ENCODE measurements around the gene LIMA1. TPM values are rescaled to one million over a fixed set of nuclear protein-coding genes. Genes with fewer than 3 reads are reported as not detected.
"Not testable (repeated sequence)": the region's sequence is repeated elsewhere in the genome, so short reads cannot be mapped to it uniquely, and the experiment has no call there.

LIMA1 gene
- total RNA-seq, 1 donor from 2014 or later: 12.6 TPM

DNA sequence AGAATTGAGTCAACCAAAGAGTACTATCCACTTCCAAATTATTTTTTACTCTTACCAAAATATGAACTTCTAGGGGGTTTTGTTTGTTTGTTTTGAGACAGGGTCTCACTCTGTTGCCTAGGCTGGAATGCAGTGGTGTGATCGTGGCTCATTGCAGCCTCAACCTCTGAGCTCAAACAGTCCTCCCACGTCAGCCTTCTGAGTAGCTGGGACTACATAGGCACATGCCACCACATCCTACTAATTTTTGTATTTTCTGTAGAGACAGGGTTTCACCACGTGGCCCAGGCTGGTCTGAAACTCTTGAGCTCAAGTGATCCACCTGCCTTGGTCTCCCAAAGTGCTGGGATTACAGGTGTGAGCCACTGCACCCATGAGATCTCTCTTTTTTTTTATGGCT is 7.4 kb upstream of the LIMA1 start:
- not testable (repeated sequence) for DNase-seq (ENCODE audit: low spot score in 2 of 2); FAIRE-seq

DNA sequence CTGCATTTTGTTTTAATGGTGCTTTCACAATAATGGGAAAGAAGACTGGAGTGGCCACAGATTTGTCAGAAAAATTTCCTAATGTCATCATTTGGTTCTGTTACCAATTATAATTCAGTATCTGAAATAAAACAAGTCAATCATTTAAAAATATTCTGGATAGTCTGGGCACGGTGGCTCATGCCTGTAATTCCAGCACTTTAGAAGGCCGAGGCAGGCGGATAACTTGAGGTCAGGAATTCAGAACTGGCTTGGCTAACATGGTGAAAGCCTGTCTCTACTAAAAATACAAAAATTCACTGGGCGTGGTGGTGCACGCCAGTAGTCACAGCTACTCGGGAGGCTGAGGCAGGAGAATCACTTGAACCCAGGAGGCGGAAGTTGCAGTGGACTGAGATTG is 4.0 kb upstream of the LIMA1 start:
- FAIRE-seq (no peak), DNase-seq (ENCODE audit: low spot score in 2 of 2) (no peak)

DNA sequence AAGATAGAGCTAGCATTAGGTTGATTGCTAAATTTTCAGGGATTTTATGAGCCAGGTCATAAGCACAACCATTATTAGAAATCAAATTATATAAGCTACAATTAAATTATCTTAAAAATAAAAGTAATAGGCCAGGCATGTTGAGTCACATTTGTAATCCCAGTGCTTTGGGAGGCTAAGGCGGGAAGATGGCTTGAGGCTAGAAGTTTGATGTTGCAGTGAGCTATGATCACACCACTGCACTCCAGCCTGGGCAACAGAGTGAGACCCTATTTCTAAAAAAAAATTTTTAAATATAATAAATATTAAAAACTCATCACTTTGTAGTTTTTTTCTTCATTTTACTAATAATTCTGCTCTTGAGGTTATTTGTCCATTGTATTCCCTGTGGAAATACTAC is 1.9 kb upstream of the LIMA1 start:
- DNase-seq (ENCODE audit: low spot score in 2 of 2) (no peak), FAIRE-seq (no peak)

DNA sequence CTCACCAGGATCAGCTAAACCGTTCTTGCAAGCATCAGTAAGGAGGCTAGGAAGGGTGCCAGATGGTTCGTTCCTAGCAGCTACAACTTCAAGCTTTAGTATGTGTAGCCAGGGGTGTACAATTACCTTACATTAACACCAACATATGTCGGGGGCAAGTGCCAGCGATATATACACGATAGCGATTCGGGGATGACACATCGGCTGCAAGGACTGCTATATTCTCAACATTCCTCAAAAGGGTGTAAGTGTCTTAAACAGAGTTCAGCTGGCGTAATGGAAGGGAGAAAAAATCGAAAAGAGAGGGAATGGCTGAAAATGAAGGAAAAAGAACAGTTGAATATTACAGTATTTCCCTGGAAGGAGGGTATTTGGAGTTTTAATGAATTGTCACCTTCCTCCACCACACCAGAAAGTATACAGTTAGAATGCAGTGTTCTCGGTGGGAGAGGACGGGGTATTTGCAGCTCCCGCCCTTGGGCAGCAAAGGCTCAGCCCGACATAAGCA is 545 bp downstream of the LIMA1 start:
- no peak for FAIRE-seq

DNA sequence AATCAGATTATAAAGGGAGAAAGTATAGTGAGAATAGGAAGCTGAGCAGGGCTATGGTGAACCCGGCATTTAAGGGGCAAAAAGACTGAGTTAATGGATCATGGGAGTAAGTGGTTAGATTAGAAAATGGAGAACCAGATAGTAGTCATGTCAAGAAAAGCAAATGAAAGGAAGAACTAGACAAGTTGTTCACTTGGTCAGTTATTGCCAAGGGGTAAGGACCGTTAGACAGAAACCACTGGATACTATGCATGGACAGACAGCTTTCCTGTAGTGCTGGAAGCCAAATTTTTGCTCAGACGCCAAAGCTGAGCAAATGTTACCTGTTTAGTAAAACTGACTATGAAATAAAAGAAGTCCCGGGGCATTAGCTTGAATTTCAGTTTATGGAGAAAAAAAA is 3.8 kb downstream of the LIMA1 start:
- FAIRE-seq (no peak), DNase-seq (ENCODE audit: low spot score in 2 of 2) (no peak)

More for the DNA sequence above, 545 bp downstream of the LIMA1 start:
- peak; percentile 28 to 40 for DNase-seq (ENCODE audit: low spot score in 2 of 2)

DNA sequence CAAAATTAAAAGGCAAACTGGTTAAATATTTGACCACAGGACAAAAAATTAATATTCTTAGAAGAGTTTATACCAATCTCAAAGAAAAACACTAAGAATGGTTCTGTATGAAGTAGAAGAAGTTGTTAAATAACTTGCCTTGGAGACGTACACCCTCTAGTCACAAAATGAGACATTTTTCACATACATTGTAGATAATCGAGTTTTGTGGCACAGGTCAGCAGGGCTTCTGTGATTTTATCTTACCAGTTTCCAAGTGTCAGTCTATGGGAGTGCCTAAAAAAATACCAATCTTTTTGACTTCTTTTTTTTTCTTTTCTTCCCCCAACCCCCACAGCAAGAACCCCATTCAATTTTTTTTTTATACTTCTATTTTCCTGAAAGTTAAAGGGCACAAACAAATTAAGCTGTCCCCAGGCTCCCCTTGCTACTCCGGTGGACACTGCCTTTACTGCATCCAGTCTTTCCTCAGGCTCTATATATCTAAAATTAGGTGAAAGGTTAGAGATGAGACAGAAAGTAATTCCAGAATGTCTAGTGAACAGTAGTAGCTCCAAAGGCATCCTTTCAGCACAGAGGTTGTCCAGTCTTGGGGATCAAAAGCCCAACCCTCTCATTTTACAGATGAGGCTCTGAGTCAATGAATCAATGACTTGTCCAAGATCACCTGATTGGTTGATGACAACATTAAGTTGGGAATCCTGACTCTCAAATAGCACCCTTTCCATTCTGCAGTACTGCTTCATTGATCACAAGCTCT is 6.2 kb downstream of the LIMA1 start:
- FAIRE-seq: no peak

DNA sequence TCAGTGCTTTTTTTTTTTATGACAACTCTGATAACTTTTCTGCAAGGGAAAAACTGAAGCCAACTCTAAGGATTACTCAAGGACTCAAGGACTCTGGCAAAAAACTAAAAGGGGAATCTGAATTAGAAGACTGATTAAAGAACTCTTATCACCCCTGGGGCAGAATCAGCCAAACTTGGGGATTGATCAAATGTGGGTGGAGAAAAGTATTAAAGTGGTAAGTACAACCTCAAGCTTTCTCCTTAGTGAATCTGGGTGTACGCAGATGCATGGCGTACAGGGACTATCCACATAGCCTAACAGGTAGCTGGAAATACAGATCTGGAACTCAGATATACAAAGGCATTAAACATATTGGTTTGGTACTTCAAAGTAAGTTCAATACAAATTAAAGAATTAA is 7.3 kb downstream of the LIMA1 start:
- no peak for DNase-seq (ENCODE audit: low spot score in 2 of 2)
- FAIRE-seq: no peak

More for the DNA sequence above, 6.2 kb downstream of the LIMA1 start:
- DNase-seq (ENCODE audit: low spot score in 2 of 2): no peak

DNA sequence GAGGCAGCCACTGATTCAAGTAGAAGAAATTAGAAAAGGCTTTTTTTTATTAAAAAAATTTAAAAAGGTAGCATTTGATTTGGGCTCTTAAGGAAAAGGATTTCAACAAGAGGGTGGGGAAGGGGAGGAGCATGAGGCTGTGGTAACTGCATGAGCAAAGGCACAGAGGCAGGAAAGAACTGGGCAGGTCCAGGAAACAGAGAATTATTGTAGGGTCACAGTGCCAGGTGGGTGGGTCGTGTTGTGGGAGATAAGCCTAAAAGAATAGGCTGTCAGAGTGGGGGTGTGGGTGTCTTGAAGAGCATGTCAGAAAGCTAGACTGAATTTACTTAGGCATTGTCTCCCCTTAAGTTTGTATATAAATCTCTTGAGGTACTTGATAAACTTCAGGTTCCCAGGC is 7.8 kb downstream of the LIMA1 start:
- no peak for FAIRE-seq
- DNase-seq (ENCODE audit: low spot score in 2 of 2): no peak

DNA sequence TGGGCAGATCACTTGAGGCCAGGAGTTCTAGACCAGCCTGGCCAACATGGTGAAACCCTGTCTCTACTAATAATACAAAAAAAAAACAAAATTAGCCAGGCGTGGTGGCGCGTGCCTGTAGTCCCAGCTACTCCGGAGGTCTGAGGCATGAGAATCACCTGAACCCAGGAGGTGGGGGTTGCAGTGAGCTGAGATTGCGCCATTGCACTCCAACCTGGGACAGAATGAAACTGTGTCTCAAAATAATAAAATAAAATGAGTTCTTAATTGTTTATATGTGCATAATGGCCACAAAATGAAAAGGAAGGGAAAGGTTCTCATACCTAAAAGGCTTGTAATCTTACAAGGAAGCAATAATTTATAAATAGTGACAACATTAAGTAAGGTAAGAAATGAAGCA is 8.2 kb downstream of the LIMA1 start:
- DNase-seq (ENCODE audit: low spot score in 2 of 2); FAIRE-seq: not testable (repeated sequence)

DNA sequence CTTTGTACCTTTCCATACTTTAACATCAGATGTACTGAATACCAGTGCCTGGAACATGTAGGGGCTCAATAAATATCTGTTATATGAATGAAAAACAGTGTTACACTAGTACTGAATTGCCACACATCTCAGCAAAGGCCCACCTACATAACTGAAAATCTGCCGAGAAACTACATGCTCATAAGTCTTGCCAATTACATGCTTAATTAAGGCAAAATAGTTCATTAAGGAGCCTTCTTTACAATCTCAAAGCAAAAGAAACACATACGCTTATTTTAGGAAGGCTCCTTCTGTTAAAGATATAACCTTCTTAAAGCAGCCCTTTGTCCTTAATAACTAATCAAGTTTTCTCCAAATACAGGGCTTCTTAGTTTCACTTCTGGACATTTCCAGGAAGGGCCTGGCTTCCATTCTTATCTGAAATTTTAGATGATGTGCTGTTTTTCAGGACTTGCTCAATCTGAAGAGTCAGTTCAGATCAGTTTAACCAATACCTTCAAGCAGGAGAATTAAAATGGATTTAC is 11.5 kb downstream of the LIMA1 start:
- FAIRE-seq: no peak
- no peak for DNase-seq (ENCODE audit: low spot score in 2 of 2)

DNA sequence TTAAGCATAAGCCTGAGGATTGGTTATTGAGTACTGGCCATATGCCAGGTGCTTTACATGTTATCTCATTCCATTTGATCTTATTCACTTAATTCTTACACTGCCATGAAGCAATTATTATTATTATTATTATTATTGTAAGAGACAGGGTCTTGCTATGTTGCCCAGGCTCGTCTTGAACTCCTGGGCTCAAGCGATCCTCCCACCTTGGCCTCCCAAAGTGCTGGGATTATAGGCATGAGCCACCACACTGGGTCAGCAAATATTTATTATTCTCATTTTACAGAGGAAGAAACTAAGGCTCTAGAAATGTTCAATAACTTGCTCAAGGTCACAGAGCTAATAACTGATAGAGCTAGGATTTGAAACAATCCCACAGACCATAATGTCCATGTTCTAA is 14.8 kb downstream of the LIMA1 start:
- FAIRE-seq (no peak), DNase-seq (ENCODE audit: low spot score in 2 of 2) (no peak)

DNA sequence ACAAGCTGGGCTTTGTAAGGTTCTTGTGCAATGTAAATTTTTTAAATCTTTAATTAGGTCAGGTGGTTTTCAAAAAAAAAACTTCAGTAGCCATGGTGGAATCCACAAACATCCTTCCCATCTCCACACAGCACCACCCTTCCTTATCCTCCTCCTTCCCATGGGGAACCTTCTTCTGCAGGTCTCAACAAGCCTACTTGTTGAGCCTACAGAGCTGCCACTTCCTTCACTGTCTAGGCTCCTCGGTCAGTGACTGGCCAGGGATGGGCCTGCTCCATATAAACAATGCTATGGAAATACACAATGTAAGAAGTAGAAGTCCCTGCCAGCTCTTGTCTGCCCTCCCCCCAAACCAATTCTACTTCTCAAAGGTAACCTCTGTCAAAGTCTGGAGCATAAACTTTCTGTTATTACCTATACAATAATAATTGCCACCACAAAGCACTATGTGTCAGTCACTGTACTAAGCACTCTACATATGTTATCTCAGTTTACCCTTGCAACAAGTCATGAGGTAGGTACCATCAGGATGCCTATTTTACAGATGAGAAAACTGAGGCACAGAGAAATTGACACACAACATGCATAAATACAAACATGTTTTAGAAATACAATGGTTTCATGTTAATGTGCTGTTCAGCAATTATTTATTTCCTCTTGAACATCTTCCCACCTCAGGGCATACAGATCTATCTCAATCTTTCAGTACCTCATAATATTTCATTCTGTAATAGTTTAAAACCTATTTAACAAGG is 17.4 kb downstream of the LIMA1 start:
- DNase-seq (ENCODE audit: low spot score in 2 of 2) (no peak), FAIRE-seq (no peak)

DNA sequence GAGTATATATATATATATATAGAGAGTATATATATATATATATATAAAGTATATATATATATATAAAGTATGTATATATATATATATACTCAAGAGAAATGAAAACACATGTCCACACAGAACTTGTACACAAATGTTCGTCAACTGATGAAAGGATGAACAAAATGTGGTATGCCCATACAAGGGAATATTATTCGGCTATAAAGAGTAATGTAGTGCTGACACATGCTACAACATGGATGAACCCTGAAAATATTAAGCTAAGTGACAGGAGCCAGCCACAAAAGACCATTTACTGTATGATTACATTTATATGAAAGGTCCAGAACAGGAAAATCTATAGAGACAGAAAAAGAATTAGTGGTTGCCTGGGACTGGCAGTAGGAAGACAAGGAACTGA is 19.5 kb downstream of the LIMA1 start:
- DNase-seq (ENCODE audit: low spot score in 2 of 2): no peak
- no peak for FAIRE-seq

DNA sequence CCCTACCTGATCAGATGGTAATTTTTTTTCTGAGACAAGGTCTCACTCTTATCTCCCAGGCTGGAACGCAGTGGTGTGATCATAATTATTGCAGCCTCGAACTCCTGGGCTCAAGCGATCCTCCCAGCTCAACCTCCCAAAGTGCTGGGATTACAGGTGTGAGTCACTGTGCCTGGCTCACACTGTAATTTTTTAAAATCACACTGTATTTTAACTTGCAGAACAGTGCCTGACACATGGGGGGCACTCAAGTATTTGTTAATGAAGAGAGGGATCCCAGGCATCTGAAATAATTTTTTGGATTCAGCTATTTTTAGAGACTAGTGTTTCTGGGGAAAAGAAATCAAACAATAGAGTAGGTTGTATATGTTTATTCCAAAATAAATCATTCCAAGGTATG is 21.7 kb downstream of the LIMA1 start:
- FAIRE-seq (no peak), DNase-seq (ENCODE audit: low spot score in 2 of 2) (no peak)

DNA sequence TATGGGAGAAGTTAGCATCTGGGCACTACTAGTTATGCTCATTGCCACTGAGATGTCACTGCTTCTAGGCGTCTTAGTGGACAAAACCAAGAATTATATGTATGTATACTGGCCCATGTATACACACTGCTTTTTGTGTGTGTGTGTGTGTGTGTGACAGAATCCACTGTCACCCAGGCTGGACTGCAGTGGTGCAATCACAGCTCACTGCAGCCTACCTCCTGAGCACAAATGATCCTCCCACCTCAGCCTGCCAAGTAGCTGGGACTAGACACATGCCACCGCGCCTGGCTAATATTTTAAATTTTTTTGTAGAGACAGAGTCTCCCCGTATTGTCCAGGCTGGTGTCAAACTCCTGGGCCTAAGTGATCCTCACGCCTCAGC is 25.2 kb downstream of the LIMA1 start:
- FAIRE-seq (no peak), DNase-seq (ENCODE audit: low spot score in 2 of 2) (no peak)

DNA sequence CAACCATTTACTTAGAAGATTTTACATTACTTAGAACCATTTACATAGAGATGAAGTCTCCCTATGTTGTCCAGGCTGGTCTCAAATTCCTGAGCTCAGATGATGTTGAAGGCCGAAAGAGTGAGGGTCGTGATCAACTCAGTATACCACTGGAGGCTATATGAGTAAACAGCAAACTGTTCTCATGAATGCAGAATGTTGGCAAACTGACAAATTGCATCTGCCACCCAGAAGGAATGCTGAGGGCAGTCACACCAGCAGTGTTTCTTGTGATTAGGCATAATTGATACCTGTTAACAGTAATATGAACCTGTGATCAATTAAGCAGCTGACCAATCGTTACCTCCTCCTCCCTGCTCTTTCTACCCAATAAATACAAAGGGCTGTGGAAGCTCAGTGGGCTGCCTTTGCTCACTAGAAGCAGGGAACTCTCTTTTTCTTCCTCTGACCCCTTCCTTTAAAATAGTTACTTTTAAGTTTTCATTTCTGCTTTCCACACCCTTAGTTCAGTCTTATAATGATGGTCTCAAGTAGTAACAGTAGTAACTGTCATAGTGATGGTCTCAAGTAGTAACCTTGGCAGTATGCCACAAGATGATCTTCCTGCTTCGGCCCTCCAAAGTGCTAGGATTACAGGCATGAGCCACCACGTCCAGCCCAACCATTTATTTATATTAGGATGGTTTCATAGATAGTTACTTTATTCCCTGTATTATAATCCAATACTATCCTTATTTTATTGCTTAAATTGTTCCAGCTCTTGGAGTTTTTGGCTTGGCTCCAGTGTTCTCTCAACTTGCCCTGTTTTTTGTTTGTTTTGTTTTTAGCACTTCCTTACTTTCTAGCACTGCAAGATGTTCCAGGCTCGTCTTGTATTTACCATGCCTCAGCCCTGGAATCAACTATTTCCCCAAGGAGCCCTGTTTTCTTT is 25.8 kb downstream of the LIMA1 start:
- no peak for DNase-seq (ENCODE audit: low spot score in 2 of 2)

DNA sequence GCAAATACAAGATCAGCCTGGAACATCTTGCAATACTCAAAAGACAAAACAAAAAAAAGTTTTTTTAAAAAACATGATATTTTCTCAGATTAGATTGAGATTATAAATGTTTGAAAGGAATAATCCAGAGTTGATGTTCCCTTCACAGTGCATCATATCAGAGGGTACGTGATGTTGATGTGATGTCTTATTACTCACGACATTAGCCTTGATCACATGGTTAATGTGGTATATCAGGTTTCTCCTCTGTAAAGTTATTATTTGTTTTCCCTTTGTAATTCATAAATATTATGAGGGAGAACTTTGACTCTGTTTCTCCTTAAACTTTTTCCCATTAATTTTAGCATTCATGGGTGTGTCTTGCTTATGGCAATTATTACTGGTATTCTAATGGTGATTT is 26.6 kb downstream of the LIMA1 start:
- DNase-seq (ENCODE audit: low spot score in 2 of 2) (no peak), FAIRE-seq (no peak)

More for the DNA sequence above, 25.8 kb downstream of the LIMA1 start:
- FAIRE-seq: no peak

DNA sequence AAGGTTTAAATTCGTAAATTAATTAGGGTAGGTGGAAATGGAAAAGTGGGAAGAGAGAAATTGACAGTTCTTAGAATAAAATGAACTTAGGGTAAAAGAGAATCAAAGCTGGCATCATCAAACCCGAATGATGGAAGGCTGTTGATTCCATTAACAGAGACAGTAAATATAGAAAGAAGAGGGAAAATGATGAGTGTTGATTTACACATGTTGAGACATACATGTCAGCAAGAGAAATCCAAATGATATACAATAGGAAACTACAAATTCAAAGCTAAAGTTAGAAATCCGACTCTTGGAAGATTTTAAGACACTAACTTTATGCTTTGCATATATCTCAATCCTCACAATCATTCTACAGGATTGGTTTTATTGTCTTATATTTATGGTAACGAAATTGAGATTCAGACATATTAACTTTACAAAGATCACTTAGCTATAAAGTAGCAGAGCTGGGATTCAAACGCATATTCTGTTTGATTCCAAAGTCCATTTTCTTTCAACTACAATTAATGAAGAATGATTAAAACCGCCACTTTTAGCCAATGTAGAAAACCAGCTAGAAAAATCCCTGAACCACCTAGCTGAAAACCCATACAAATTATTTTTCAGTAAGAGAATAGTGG is 30.2 kb downstream of the LIMA1 start:
- DNase-seq (ENCODE audit: low spot score in 2 of 2): no peak
- no peak for FAIRE-seq

DNA sequence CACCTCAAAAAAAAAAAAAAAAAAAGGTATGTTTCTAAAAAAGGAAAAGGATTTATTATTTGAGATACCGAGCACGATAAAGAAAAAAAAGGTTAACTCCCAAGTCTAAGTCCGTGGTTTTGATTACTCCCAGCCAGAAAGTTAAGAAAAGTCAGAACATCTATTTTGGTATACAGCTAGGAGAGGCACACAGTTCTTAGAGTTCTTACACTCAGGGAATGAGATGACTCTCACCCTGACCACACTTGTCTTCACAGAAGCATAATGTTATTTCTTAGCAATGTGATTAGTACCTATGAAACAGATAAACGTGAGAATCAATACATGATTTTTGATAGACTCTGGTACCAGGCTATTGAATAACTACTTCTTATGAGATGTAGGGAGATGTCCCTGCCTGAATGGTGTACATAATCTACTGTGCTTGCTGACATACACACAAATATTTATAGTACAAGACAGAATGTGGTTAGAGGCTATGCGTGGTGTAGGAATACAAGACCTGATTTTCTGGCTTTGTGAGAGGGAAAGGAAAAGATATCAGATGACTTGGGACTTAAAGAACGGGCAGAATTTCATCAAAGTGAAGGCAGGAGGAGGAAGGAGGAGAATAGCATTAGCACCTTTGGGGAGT is 31.6 kb downstream of the LIMA1 start:
- DNase-seq (ENCODE audit: low spot score in 2 of 2) (no peak), FAIRE-seq (no peak)
